GM21529 (cell line): ENCODE results near the gene ABHD16B.
"Not testable (repeated sequence)": the region's sequence is repeated elsewhere in the genome, so short reads cannot be mapped to it uniquely, and the experiment has no call there.

Experiments used
- ATAC-seq: cut with Tn5 transposase; IDR thresholded peaks from one replicate; pipeline ENCODE4 v1.9.1; 2021; ENCODE audit not compliant: unreplicated experiment

ABHD16B gene

GRCh38 chr20:63876489-63877036, 15.3 kb downstream of the ABHD16B start:
- ATAC-seq = no peak

DNA sequence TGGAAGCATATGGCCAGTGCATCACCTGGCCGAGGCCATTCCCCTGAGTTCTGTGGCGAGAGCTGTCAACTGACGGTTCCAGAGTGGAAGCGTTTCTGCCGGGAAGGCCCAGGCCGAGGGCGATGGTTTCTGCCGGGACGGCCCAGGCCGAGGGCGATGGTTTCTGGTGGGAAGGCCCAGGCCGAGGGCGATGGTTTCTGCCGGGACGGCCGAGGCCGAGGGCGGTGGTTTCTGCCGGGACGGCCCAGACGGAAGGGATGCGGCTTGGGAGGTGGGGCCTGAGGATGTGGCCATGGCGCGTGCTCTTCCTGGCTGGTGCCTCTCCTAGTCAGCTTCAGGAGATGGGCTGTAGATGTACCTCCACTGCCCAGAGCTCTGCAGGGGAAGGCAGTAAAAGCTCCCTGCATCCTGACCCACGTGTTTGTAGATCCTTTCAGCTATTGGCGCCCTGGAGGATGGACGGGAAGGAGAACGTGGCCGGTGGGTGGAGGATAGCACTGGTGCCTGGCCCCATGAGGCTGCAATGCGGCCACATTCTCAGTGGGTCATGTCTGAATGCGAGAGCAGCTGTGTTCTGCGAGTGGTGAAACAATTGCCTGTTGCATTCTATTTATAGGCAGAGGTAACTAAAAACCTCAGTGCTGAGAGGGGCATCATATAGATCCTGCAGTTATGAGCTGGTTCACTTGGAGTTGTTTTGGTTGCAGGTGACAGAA, 16.6 kb downstream of the ABHD16B start:
- ATAC-seq = no peak

DNA sequence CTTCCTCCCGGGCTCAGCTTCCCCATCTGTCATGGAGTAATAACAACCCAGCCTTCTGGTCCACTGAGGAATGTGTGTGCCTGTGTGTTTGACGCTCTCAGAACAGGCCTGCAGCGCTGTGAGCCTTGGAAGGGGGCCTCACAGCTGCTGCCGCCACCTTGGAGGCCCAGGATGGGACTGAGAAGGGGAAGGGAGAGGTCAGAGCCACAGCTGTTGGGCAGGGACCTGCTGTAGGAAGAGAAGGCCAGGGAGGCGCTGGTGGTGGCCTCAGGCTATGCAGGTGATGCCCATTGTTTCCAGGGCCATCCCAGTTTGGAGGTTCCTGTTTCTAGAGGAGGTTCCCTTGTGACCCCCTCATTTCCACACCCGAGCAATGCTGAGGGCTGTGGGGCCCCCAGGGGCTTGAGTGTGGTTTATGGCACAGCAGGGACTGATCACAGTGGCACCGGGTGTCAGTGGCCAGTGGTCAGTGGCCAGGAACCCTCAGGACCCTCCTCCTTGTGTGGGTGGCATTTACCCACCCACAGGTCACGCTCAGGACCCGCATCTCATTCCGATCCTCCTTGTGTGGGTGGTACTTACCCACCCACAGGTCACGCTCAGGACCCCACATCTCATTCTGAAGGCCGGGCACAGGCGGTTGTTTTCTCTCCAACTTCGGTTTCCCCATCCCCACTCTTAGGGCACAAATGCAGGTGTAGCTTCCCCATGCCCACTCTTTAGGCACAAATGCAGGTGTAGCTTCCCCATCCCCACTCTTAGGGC, 17.8 kb downstream of the ABHD16B start:
- ATAC-seq = no peak

DNA sequence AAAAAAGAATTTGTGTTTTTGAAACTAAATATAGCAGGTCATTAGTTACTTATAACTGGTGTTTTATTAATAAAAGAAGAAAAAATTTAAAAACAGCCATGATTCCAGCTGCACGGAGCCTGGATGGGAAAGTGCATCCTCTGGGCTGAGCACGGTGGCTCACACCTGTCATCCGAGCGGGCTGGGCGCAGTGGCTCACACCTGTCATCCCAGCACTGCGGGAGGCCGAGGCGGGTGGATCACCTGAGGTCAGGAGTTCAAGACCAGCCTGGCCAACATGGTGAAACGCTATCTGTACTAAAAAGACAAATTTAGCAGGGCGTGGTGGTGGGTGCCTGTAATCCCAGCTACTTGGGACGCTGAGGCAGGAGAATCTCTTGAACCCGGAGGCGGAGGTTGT, 19.6 kb downstream of the ABHD16B start:
- not testable (repeated sequence) for ATAC-seq

GRCh38 chr20:63881451-63882226, 20.3 kb downstream of the ABHD16B start:
- no peak for ATAC-seq

- no peak for ATAC-seq
Measured at GRCh38 chr20:63882257-63883200, 21.2 kb downstream of the ABHD16B start.

DNA sequence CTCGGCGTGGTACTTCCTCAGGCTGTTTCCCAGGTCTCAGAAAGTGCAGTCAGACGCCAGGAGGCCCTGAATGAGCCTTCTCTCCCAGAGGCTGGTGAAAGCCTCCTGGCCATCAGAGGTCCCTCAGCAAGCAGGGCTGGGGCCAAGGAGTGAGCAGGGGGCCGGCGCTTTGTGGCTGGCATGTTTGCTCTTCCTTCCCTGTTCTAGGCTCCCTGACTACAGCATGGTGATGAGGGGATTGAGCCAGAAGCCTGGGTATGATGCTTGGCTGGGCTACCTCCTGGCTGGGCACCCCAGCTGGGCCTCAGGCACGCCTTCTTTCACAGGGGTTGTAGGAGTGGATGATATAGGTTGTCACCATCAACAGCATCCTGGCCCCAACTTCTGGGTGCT, 21.9 kb downstream of the ABHD16B start:
- ATAC-seq = no peak

- ATAC-seq = no peak
Measured at GRCh38 chr20:63884506-63885263, 23.4 kb downstream of the ABHD16B start.

GRCh38 chr20:63885264-63886053, 24.2 kb downstream of the ABHD16B start:
- no peak for ATAC-seq

- ATAC-seq = no peak
Measured at GRCh38 chr20:63886054-63886419, 24.7 kb downstream of the ABHD16B start.

GRCh38 chr20:63886921-63887320, 25.6 kb downstream of the ABHD16B start:
- ATAC-seq = no peak

DNA sequence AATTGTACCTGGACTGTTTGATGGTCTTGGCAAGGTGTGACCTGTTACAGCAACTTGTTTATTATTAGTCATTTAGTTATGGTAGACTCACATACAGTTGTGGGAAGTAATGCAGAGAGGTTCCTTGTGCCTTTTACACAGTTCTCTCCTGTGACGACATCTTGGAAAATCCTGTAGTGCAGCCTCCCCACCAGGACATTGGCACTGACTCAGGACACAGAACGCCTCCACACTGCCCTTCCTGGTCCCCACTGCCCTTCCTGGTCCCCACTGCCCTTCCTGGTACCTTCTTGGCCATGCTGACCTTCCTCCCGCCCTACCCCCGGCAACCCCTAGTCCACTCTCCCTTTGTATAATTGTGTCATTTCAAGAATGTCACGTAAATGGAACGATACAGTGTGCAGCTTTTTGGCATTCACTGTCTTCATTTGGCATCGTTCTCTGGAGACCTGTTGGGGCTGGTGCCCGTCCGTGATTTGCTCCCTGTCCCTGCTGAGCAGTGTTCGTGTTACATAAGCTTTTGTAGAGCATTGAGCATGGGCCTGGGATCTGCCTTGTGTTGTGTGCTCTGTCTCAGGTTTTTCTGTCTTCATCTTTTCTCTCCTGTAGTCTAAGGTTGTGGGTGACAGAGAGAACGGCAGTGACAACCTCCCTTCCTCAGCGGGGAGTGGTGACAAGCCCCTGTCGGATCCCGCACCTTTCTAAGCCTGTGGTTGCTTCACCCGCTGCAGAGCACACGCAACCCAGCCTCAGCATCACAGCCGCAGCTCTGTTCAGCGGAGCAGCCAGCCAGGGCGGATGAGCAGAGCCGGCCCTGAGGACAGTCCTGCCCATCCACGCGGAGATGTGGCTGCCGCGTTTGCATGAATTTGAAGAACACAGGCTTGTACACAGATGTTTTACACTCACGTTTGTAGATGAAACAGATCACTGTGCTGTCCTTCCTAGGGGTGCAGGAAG, 28.2 kb downstream of the ABHD16B start:
- no peak for ATAC-seq

- ATAC-seq = no peak
Measured at GRCh38 chr20:63890201-63890576, 28.9 kb downstream of the ABHD16B start.

- ATAC-seq = no peak
Measured at GRCh38 chr20:63890616-63891015, 29.3 kb downstream of the ABHD16B start.

DNA sequence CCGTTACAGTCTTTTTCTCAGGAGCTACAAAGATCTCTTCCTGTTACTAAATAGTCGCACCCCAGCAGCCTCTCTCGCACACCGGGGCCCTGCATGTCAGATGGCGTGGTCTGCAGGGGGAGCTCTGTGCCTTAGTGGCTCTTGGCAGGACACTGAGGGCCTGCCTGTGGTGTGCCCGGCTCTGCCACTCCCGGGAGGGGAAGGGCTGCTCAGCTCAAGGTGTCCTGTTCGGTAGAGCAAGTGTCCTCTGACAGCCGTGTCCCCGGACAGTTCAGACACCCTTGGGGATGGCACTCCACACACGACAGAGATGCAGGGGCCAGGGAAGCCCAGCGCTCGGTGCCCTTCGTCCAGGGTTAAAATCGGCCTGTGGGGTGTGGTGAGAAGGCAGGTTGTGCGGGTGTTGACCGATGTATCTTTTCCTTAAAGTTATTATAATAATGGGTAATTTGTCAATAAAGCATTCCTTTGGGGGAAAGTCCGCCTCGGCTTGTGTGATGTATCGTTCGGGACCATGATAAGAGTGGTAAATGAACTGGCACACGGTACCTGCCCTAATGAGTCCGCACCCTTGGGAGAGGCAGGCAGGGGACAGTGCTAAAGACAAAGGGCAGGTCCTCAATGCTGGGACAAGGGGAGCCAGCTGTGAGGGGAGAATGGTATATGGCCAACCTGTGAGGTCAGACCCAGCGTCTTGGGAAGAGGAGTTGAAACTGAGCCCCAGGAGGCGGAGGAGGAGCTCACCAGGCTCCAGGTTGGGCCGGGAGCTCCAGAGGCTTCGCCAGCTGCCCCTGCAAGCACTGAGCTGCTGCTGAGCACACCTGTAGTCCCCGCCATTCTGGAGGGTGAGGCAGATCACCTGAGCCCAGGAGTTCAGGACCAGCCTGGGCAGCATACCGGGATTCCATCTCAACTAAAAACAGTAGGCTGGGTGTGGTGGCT, 30.0 kb downstream of the ABHD16B start:
- ATAC-seq = no peak

DNA sequence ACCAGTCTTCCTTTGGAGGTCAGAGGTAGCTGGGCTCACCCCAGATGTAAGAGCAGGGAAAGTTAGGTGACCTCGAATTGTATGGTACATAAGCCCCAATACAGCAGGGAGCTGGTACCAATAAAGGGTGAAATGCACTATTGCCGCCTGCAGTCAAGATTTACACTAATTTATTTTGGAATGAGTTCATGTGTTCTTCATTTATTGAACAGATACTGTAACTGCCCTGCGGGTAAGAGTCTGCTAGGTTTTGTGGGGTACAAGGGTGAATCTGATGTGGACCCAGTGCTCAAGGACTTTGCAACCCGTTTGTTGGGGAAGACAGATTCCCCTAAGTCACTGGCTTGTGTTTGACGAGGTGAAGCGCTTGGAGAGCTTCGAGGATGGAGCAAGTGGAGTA, 31.1 kb downstream of the ABHD16B start:
- ATAC-seq = no peak

DNA sequence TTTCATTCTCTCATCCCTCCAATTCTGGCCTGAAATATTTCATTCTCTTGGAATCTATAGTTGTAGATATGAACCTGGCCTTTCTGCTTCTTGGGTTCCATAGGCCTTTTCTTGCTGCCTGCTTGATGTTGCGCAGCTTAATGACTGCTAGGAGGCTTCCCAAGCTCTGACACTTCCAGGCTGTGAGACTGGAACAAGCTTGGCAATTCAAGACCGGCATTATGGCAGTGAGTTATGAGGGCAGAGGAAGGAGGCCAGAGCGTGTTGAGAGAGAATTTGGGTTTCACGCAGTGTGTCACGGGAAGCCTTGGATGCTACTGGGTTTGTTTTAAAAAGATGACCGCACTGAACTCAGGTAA, 32.7 kb downstream of the ABHD16B start:
- no peak for ATAC-seq
